Ishikawa (cell line): ENCODE data around the gene TMEM52B.

Source experiments
- NFIC ChIP-seq: IDR thresholded peaks from 2 replicates; pipeline ENCODE4 v1.6.1; 2012
- TAF1 ChIP-seq: IDR thresholded peaks from 2 replicates; pipeline ENCODE4 v1.6.1; 2012; ENCODE audit warnings: low read depth, mild to moderate bottlenecking
- TF ChIP-seq, protein P1 (sequence below): IDR thresholded peaks from 2 replicates; pipeline ENCODE4 v1.6.1; 2012
- TF ChIP-seq, protein P2 (sequence below): IDR thresholded peaks from 2 replicates; pipeline ENCODE4 v1.6.1; 2012

DNA sequence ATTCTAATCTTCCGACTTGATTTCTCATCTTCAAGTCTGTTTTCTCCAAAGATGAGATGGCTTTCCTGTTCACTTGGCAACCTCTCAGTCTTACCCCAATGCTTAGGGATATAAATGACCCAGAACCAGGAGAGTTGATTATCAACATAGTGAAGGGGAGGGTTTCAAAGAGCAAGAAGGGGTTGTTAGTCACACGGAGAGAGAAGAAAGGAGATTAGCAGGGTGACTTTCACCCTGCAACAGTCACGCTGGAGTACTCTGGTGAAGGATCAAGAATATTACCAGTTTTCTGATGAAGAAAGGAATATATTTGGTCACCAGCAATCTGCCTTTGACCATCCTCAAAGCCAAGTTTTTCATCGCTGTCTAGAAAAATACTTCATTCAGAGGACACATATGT is at the start of gene TMEM52B:
- TF ChIP-seq TAF1 (no peak), NFIC (no peak)
- TF ChIP-seq, protein P1, sequence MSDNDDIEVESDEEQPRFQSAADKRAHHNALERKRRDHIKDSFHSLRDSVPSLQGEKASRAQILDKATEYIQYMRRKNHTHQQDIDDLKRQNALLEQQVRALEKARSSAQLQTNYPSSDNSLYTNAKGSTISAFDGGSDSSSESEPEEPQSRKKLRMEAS = no peak
- TF ChIP-seq, protein P2, sequence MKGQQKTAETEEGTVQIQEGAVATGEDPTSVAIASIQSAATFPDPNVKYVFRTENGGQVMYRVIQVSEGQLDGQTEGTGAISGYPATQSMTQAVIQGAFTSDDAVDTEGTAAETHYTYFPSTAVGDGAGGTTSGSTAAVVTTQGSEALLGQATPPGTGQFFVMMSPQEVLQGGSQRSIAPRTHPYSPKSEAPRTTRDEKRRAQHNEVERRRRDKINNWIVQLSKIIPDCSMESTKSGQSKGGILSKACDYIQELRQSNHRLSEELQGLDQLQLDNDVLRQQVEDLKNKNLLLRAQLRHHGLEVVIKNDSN = no peak
